ENCODE data around the gene UST.
A peak's percentile ranks its signal among the peaks of the same experiment; 100 is the strongest.

The UST gene

GRCh38 chr6:149057464-149057840 lies 310.6 kb downstream of the UST start:
- no peak overlapping the region for H3K27ac ChIP-seq (ENCODE audit: low read depth, low read length)
- no peaks in the 10 kb centered on the region for H3K36me3 ChIP-seq (ENCODE audit: control insufficient read depth, low read length)
- no peak overlapping the region for H3K4me2 ChIP-seq (ENCODE audit: low read length)
- no peak overlapping the region for H3K4me3 ChIP-seq (ENCODE audit: low read length)
- no peaks in the 10 kb centered on the region for H3K79me2 ChIP-seq (ENCODE audit: control insufficient read depth, low read length)
- no peaks in the 10 kb centered on the region for H4K20me1 ChIP-seq (ENCODE audit: control insufficient read depth, insufficient read depth, low read depth, low read length)
- H3K9me3 ChIP-seq (ENCODE audit: control insufficient read depth, insufficient read depth, low read length), result no peaks in the 10 kb centered on the region
- TF ChIP-seq CTCF (IDR thresholded peaks at IDR 0.05; ENCODE audit: low read depth, low read length, poor library complexity, severe bottlenecking), result no peak
- TF ChIP-seq EZH2phosphoT487 (IDR thresholded peaks at IDR 0.05; ENCODE audit: borderline replicate concordance, low read length), result no peak
- H3F3A ChIP-seq (ENCODE audit: control insufficient read depth, insufficient read depth), result no peaks in the 10 kb centered on the region
- peaks cover 38% of the 10 kb centered on the region for H3K4me1 ChIP-seq (ENCODE audit: control insufficient read depth, low read length)
- H3K9me2 ChIP-seq (replicated peaks; ENCODE audit: control insufficient read depth, low read length), result no peaks in the 10 kb centered on the region
- peaks cover 8% of the 10 kb centered on the region for H3K27me3 ChIP-seq (ENCODE audit: control insufficient read depth, low read length)

GRCh38 chr6:149059557-149059956 lies 312.7 kb downstream of the UST start:
- no peaks in the 10 kb centered on the region for H3K9me2 ChIP-seq (replicated peaks; ENCODE audit: control insufficient read depth, low read length)
- no peaks in the 10 kb centered on the region for H3K79me2 ChIP-seq (ENCODE audit: control insufficient read depth, low read length)
- no peaks in the 10 kb centered on the region for H4K20me1 ChIP-seq (ENCODE audit: control insufficient read depth, insufficient read depth, low read depth, low read length)
- TF ChIP-seq CTCF (IDR thresholded peaks at IDR 0.05; ENCODE audit: low read depth, low read length, poor library complexity, severe bottlenecking) (no peak), EZH2phosphoT487 (IDR thresholded peaks at IDR 0.05; ENCODE audit: borderline replicate concordance, low read length) (no peak)
- H3K9me3 ChIP-seq (ENCODE audit: control insufficient read depth, insufficient read depth, low read length), result no peaks in the 10 kb centered on the region
- no peaks in the 10 kb centered on the region for H3K36me3 ChIP-seq (ENCODE audit: control insufficient read depth, low read length)
- no peak overlapping the region for H3K27ac ChIP-seq (ENCODE audit: low read depth, low read length)
- no peaks in the 10 kb centered on the region for H3F3A ChIP-seq (ENCODE audit: control insufficient read depth, insufficient read depth)
- H3K4me2 ChIP-seq (ENCODE audit: low read length), result no peak overlapping the region
- H3K4me1 ChIP-seq (ENCODE audit: control insufficient read depth, low read length), result peaks cover 54% of the 10 kb centered on the region
- H3K27me3 ChIP-seq (ENCODE audit: control insufficient read depth, low read length), result peaks cover 5% of the 10 kb centered on the region
- H3K4me3 ChIP-seq (ENCODE audit: low read length), result no peak overlapping the region

- peaks cover 52% of the 10 kb centered on the region for H3K4me1 ChIP-seq (ENCODE audit: control insufficient read depth, low read length)
- H3K4me2 ChIP-seq (ENCODE audit: low read length), result peak overlapping the region; percentile 51
- H3K27me3 ChIP-seq (ENCODE audit: control insufficient read depth, low read length), result peaks cover under 1% of the 10 kb centered on the region; the same call in 1 of the 2 replicates
- no peaks in the 10 kb centered on the region for H3K36me3 ChIP-seq (ENCODE audit: control insufficient read depth, low read length)
- no peaks in the 10 kb centered on the region for H3K79me2 ChIP-seq (ENCODE audit: control insufficient read depth, low read length)
- no peaks in the 10 kb centered on the region for H3F3A ChIP-seq (ENCODE audit: control insufficient read depth, insufficient read depth)
- TF ChIP-seq EZH2phosphoT487 (IDR thresholded peaks at IDR 0.05; ENCODE audit: borderline replicate concordance, low read length) (no peak), CTCF (IDR thresholded peaks at IDR 0.05; ENCODE audit: low read depth, low read length, poor library complexity, severe bottlenecking) (no peak)
- H3K27ac ChIP-seq (ENCODE audit: low read depth, low read length), result no peak overlapping the region
- no peaks in the 10 kb centered on the region for H3K9me3 ChIP-seq (ENCODE audit: control insufficient read depth, insufficient read depth, low read length)
- H3K4me3 ChIP-seq (ENCODE audit: low read length), result peak overlapping the region; percentile 7; the same call in 1 of the 2 replicates
- no peaks in the 10 kb centered on the region for H3K9me2 ChIP-seq (replicated peaks; ENCODE audit: control insufficient read depth, low read length)
- no peaks in the 10 kb centered on the region for H4K20me1 ChIP-seq (ENCODE audit: control insufficient read depth, insufficient read depth, low read depth, low read length)
These were observed 313.6 kb downstream of the UST start for GRCh38 chr6:149060300-149060984.
